Measurements from ENCODE around the gene APLNR. TPM values are rescaled to one million over a fixed set of nuclear protein-coding genes. Genes with fewer than 3 reads are reported as not detected.

Gene APLNR
- total and polyA plus RNA-seq, 4 donors: 0.23 to 27.7 (median 17.8) TPM; not detected in 1

DNA sequence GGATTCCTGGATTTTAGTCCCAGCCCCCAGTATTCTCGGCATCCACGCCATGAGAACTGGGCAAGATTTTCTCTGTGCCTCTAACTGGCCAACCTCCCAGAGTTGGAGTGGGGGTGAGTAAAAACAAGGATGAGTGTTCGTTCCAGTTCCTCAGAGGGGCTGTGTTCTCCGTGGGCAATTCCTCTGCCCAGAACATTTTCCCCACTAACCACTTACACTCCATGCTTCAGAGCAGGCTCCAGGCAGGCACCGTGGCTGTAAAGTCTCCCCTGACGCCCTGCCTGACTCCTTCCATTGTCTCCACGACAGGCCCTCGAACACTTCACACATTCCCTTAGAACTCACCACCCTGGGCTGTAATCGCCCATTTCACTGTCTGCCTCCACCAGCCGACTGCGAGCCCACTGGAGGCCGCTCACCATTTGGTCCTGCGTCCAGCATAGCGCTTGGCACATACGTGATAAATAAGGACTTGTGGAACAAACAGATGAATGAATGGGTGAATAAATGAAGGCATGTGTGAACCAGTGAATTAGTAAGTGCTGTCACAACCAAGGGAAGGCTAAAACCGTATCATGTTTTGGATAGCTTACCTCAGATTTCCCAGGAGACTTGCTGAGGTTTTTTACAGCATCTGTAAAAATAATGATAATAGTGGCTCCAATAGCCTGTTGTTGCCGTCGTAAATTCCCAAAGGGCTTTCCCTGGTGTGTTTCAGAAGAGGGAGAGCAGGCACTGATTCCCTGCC, 6.1 kb downstream of the APLNR start:
- Histone ChIP-seq H3K9me3 (ENCODE audit: control insufficient read depth, low read length) (no peaks in the 10 kb centered on the region), H3K36me3 (ENCODE audit: control insufficient read depth in 1 of 2, insufficient read depth in 2 of 2, low read length in 1 of 2) (no peaks in the 10 kb centered on the region), H3K27me3 (ENCODE audit: control insufficient read depth in 1 of 2, insufficient read depth in 2 of 2, low read length in 1 of 2) (no peaks in the 10 kb centered on the region), H3K4me1 (ENCODE audit: control insufficient read depth in 1 of 2, insufficient read depth in 2 of 2, low read length in 2 of 2) (no peaks in the 10 kb centered on the region), H3K27ac (ENCODE audit: low read depth in 1 of 2, low read length in 2 of 2) (no peak overlapping the region), H3K4me3 (ENCODE audit: low read length in 2 of 2) (no peak overlapping the region)
- 9 to 20% methylated on average over 18 of the region's 18 CpGs for WGBS, 2 donors
- DNase-seq: no peak
- ATAC-seq (ENCODE audit: low FRiP score): peak; percentile 53
- intact Hi-C loops (cut with DNase I): no loop called here

GRCh38 chr11:57230316-57230715, 6.7 kb downstream of the APLNR start:
- H3K4me1 ChIP-seq (ENCODE audit: control insufficient read depth in 1 of 2, insufficient read depth in 2 of 2, low read length in 2 of 2): no peaks in the 10 kb centered on the region
- no peaks in the 10 kb centered on the region for H3K36me3 ChIP-seq (ENCODE audit: control insufficient read depth in 1 of 2, insufficient read depth in 2 of 2, low read length in 1 of 2)
- ATAC-seq (ENCODE audit: low FRiP score): no peak
- no peak for DNase-seq
- H3K9me3 ChIP-seq (ENCODE audit: control insufficient read depth, low read length): no peaks in the 10 kb centered on the region
- H3K4me3 ChIP-seq (ENCODE audit: low read length in 2 of 2): no peak overlapping the region
- intact Hi-C loops (cut with DNase I): no loop called here
- WGBS, 2 donors: 50 to 67% methylated on average over 5 of the region's 5 CpGs
- no peaks in the 10 kb centered on the region for H3K27me3 ChIP-seq (ENCODE audit: control insufficient read depth in 1 of 2, insufficient read depth in 2 of 2, low read length in 1 of 2)
- no peak overlapping the region for H3K27ac ChIP-seq (ENCODE audit: low read depth in 1 of 2, low read length in 2 of 2)

- H3K27ac ChIP-seq (ENCODE audit: low read depth in 1 of 2, low read length in 2 of 2): no peak overlapping the region
- H3K27me3 ChIP-seq (ENCODE audit: control insufficient read depth in 1 of 2, insufficient read depth in 2 of 2, low read length in 1 of 2): no peaks in the 10 kb centered on the region
- DNase-seq (no peak), ATAC-seq (ENCODE audit: low FRiP score) (no peak)
- no peaks in the 10 kb centered on the region for H3K9me3 ChIP-seq (ENCODE audit: control insufficient read depth, low read length)
- intact Hi-C loops (cut with DNase I): no loop called here
- WGBS, 2 donors: 82 to 83% methylated on average over 3 of the region's 3 CpGs
- no peaks in the 10 kb centered on the region for H3K36me3 ChIP-seq (ENCODE audit: control insufficient read depth in 1 of 2, insufficient read depth in 2 of 2, low read length in 1 of 2)
- no peak overlapping the region for H3K4me3 ChIP-seq (ENCODE audit: low read length in 2 of 2)
- H3K4me1 ChIP-seq (ENCODE audit: control insufficient read depth in 1 of 2, insufficient read depth in 2 of 2, low read length in 2 of 2): no peaks in the 10 kb centered on the region
Observed at GRCh38 chr11:57228600-57228999, 8.4 kb downstream of the APLNR start.

GRCh38 chr11:57224537-57224936, 12.5 kb downstream of the APLNR start:
- H3K4me3 ChIP-seq (ENCODE audit: low read length in 2 of 2): no peak overlapping the region
- H3K36me3 ChIP-seq (ENCODE audit: control insufficient read depth in 1 of 2, insufficient read depth in 2 of 2, low read length in 1 of 2): no peaks in the 10 kb centered on the region
- ATAC-seq (ENCODE audit: low FRiP score) (no peak), DNase-seq (no peak)
- no peaks in the 10 kb centered on the region for H3K27me3 ChIP-seq (ENCODE audit: control insufficient read depth in 1 of 2, insufficient read depth in 2 of 2, low read length in 1 of 2)
- H3K4me1 ChIP-seq (ENCODE audit: control insufficient read depth in 1 of 2, insufficient read depth in 2 of 2, low read length in 2 of 2): no peaks in the 10 kb centered on the region
- H3K9me3 ChIP-seq (ENCODE audit: control insufficient read depth, low read length): no peaks in the 10 kb centered on the region
- intact Hi-C loops (cut with DNase I): no loop called here
- H3K27ac ChIP-seq (ENCODE audit: low read depth in 1 of 2, low read length in 2 of 2): no peak overlapping the region

DNA sequence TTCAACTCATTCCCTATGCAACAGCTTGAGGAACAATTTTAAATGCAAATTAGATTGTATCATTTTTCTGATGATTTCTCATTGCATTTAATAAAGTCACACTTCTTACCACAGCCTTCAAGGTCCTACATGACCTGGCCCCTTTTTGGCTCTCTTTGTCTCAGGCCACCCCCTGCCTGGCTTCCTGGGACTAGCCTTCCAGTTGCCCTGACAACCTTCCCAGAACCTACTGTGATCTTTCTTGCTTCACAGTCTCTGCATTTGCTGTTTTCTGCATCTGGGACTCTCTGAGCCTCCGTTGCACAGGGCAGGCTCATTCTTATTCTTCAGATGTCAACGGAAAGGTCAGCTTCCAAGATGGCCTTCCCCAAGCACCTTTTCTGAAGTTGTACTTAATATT, 12.9 kb downstream of the APLNR start:
- Histone ChIP-seq H3K36me3 (ENCODE audit: control insufficient read depth in 1 of 2, insufficient read depth in 2 of 2, low read length in 1 of 2) (no peaks in the 10 kb centered on the region), H3K27ac (ENCODE audit: low read depth in 1 of 2, low read length in 2 of 2) (no peak overlapping the region), H3K4me3 (ENCODE audit: low read length in 2 of 2) (no peak overlapping the region), H3K27me3 (ENCODE audit: control insufficient read depth in 1 of 2, insufficient read depth in 2 of 2, low read length in 1 of 2) (no peaks in the 10 kb centered on the region), H3K4me1 (ENCODE audit: control insufficient read depth in 1 of 2, insufficient read depth in 2 of 2, low read length in 2 of 2) (no peaks in the 10 kb centered on the region), H3K9me3 (ENCODE audit: control insufficient read depth, low read length) (no peaks in the 10 kb centered on the region)
- no peak for ATAC-seq (ENCODE audit: low FRiP score)
- 73 to 75% methylated on average over 2 of the region's 2 CpGs for WGBS, 2 donors
- intact Hi-C loops (cut with DNase I): no loop called here
- no peak for DNase-seq

GRCh38 chr11:57223601-57224000, 13.4 kb downstream of the APLNR start:
- WGBS, 2 donors: 75 to 77% methylated on average over 3 of the region's 3 CpGs
- no peak overlapping the region for H3K27ac ChIP-seq (ENCODE audit: low read depth in 1 of 2, low read length in 2 of 2)

DNA sequence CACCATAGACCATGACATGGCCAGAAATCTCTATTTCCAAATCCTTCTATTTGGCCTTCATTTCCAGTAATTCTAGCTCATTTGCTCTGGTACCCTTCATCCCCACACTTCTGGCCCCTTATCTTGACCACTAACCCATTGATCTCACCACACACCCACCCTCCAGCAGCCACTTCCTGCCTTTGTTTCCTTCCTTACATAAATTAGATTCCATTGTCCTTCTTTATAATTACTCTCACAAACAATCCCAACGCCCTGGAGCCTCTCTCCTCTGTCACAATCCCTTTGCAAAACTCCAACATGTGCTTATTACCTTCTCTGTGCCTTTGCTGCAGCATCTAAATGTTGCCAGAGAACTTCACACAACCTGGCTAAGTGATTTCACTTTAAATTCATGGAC, 14.8 kb downstream of the APLNR start:
- H3K27ac ChIP-seq (ENCODE audit: low read depth in 1 of 2, low read length in 2 of 2): no peak overlapping the region
- H3K4me3 ChIP-seq (ENCODE audit: low read length in 2 of 2): no peak overlapping the region
- DNase-seq: no peak
- 30 to 43% methylated on average over 1 of the region's 1 CpG for WGBS, 2 donors
- H3K36me3 ChIP-seq (ENCODE audit: control insufficient read depth in 1 of 2, insufficient read depth in 2 of 2, low read length in 1 of 2): no peaks in the 10 kb centered on the region
- no peak for ATAC-seq (ENCODE audit: low FRiP score)
- no peaks in the 10 kb centered on the region for H3K4me1 ChIP-seq (ENCODE audit: control insufficient read depth in 1 of 2, insufficient read depth in 2 of 2, low read length in 2 of 2)
- H3K27me3 ChIP-seq (ENCODE audit: control insufficient read depth in 1 of 2, insufficient read depth in 2 of 2, low read length in 1 of 2): no peaks in the 10 kb centered on the region
- intact Hi-C loops (cut with DNase I): no loop called here
- no peaks in the 10 kb centered on the region for H3K9me3 ChIP-seq (ENCODE audit: control insufficient read depth, low read length)

More at GRCh38 chr11:57223601-57224000, 13.4 kb downstream of the APLNR start:
- Histone ChIP-seq H3K36me3 (ENCODE audit: control insufficient read depth in 1 of 2, insufficient read depth in 2 of 2, low read length in 1 of 2) (no peaks in the 10 kb centered on the region), H3K4me3 (ENCODE audit: low read length in 2 of 2) (no peak overlapping the region), H3K27me3 (ENCODE audit: control insufficient read depth in 1 of 2, insufficient read depth in 2 of 2, low read length in 1 of 2) (no peaks in the 10 kb centered on the region), H3K4me1 (ENCODE audit: control insufficient read depth in 1 of 2, insufficient read depth in 2 of 2, low read length in 2 of 2) (no peaks in the 10 kb centered on the region), H3K9me3 (ENCODE audit: control insufficient read depth, low read length) (no peaks in the 10 kb centered on the region)
- intact Hi-C loops (cut with DNase I): no loop called here
- DNase-seq: no peak
- no peak for ATAC-seq (ENCODE audit: low FRiP score)

DNA sequence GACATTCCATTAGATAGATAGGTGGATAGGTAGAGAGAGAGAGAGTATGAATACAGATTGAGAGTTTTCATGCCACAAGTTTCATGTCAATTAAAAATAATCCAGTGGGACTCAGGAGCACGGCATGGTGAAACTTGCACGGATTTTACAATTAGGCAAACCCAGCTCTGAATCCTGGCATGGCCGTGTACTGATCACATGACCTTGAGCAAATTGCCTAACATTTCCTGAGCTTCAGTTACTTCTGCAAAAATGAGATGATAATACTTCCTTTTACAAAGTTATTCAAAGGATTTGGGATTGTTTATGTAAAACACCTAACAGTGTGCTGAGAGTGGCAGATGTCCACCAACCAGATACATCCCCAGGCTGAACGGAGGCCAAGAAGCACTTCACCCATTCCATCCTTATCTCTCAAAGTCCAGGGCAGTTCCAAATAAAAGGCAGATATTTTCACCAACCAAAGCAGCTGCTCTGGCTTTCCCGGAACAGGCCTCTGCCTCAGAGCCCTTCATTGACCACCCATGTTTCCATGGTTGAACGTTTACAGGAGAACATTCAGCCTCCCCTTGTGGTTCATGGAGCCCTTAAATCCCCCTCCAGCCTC, 17.9 kb downstream of the APLNR start:
- H3K27me3 ChIP-seq (ENCODE audit: control insufficient read depth in 1 of 2, insufficient read depth in 2 of 2, low read length in 1 of 2): no peaks in the 10 kb centered on the region
- no peak for DNase-seq
- no peak overlapping the region for H3K27ac ChIP-seq (ENCODE audit: low read depth in 1 of 2, low read length in 2 of 2)
- H3K9me3 ChIP-seq (ENCODE audit: control insufficient read depth, low read length): no peaks in the 10 kb centered on the region
- H3K4me3 ChIP-seq (ENCODE audit: low read length in 2 of 2): no peak overlapping the region
- 49 to 52% methylated on average over 6 of the region's 6 CpGs for WGBS, 2 donors
- intact Hi-C loops (cut with DNase I): no loop called here
- ATAC-seq (ENCODE audit: low FRiP score): peak; percentile 45
- H3K36me3 ChIP-seq (ENCODE audit: control insufficient read depth in 1 of 2, insufficient read depth in 2 of 2, low read length in 1 of 2): no peaks in the 10 kb centered on the region
- no peaks in the 10 kb centered on the region for H3K4me1 ChIP-seq (ENCODE audit: control insufficient read depth in 1 of 2, insufficient read depth in 2 of 2, low read length in 2 of 2)

DNA sequence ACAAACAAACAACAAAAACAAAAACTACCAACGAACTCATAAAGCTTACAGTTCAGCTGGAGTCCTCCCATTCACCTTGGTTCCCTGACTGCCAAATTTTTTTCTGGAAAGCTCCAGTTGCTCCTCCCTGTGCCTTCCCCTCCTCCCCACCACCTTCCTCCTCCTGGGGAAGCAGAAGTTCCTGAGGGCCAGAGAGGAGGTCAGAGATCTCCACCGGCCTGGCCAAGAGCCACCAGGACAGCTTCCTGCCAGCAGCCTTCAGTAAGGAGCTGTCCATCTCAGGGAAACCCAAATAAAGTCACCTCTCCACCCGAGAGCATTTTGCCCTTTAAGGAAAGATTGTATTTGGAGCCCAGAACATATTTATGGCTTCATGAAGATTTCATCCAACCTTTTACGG, 20.0 kb downstream of the APLNR start:
- Histone ChIP-seq H3K27me3 (ENCODE audit: control insufficient read depth in 1 of 2, insufficient read depth in 2 of 2, low read length in 1 of 2) (no peaks in the 10 kb centered on the region), H3K36me3 (ENCODE audit: control insufficient read depth in 1 of 2, insufficient read depth in 2 of 2, low read length in 1 of 2) (no peaks in the 10 kb centered on the region), H3K9me3 (ENCODE audit: control insufficient read depth, low read length) (no peaks in the 10 kb centered on the region), H3K4me1 (ENCODE audit: control insufficient read depth in 1 of 2, insufficient read depth in 2 of 2, low read length in 2 of 2) (no peaks in the 10 kb centered on the region), H3K27ac (ENCODE audit: low read depth in 1 of 2, low read length in 2 of 2) (no peak overlapping the region), H3K4me3 (ENCODE audit: low read length in 2 of 2) (no peak overlapping the region)
- ATAC-seq (ENCODE audit: low FRiP score) (no peak), DNase-seq (no peak)
- WGBS, 2 donors: 29 to 49% methylated on average over 4 of the region's 4 CpGs
- intact Hi-C loops (cut with DNase I): no loop called here
